Smooth muscle cell (in vitro differentiated cells): Measurements from ENCODE around the gene RAB2B. TPM values are rescaled to one million over a fixed set of nuclear protein-coding genes. Genes with fewer than 3 reads are reported as not detected.

Source experiments
- DNase-seq: peaks from one replicate; lab custom pipeline; 2025; ENCODE audit not compliant: unreplicated experiment; lab: John Stamatoyannopoulos, UW
- H2AFZ ChIP-seq: fragments of 200-600 bp; sonication (generic); 2 replicates; pipeline ENCODE4 v1.6.0; 2016; ENCODE audit warnings: antibody characterized with exemption, low read depth, mild to moderate bottlenecking
- H3F3A ChIP-seq: fragments of 200-600 bp; sonication (generic); 2 replicates; pipeline ENCODE4 v1.6.0; 2017; ENCODE audit warnings: antibody characterized with exemption, low read depth
- H3K27ac ChIP-seq: fragments of 200-600 bp; sonication (generic); 2 replicates; pipeline ENCODE4 v1.5.1; 2016; ENCODE audit warnings: low read depth, mild to moderate bottlenecking
- H3K27me3 ChIP-seq: fragments of 200-600 bp; sonication (generic); 2 replicates; pipeline ENCODE4 v1.6.1; 2016; ENCODE audit warnings: low read depth, mild to moderate bottlenecking
- H3K36me3 ChIP-seq: fragments of 200-600 bp; sonication (generic); 2 replicates; pipeline ENCODE4 v1.5.1; 2016; ENCODE audit warnings: low read depth
- H3K4me1 ChIP-seq: fragments of 200-600 bp; sonication (generic); 2 replicates; pipeline ENCODE4 v1.5.1; 2016; ENCODE audit warnings: low read depth
- H3K4me2 ChIP-seq: fragments of 200-600 bp; sonication (generic); 2 replicates; pipeline ENCODE4 v1.6.0; 2016; ENCODE audit warnings: mild to moderate bottlenecking
- H3K4me3 ChIP-seq: fragments of 200-600 bp; sonication (generic); 2 replicates; pipeline ENCODE4 v1.5.1; 2016; ENCODE audit warnings: mild to moderate bottlenecking
- H3K79me2 ChIP-seq: fragments of 200-600 bp; sonication (generic); 2 replicates; pipeline ENCODE4 v1.6.0; 2016; ENCODE audit warnings: low read depth, mild to moderate bottlenecking
- H3K9ac ChIP-seq: fragments of 200-600 bp; sonication (generic); 2 replicates; pipeline ENCODE4 v1.6.0; 2016; ENCODE audit warnings: low read depth
- H3K9me3 ChIP-seq: fragments of 200-600 bp; sonication (generic); replicated peaks from 2 replicates; pipeline ENCODE4 v1.5.1; 2016; ENCODE audit warnings: low read depth
- H4K20me1 ChIP-seq: fragments of 200-600 bp; sonication (generic); 2 replicates; pipeline ENCODE4 v1.6.0; 2016; ENCODE audit warnings: low read depth
- CTCF ChIP-seq: fragments of 200-600 bp; sonication (generic); IDR thresholded peaks from 2 replicates; pipeline ENCODE4 v1.5.1; 2017; ENCODE audit warnings: borderline replicate concordance, mild to moderate bottlenecking, antibody characterized with exemption; ENCODE audit not compliant: insufficient read depth, poor library complexity, severe bottlenecking
- WGBS: methylation state at CpG from one replicate; pipeline ENCODE4 v1.1.7; 2016; ENCODE audit warnings: low lambda C conversion rate; 5-methylcytosine and 5-hydroxymethylcytosine counted together
- polyA plus RNA-seq: library from polyadenylated mRNA; unstranded; fragments of >200 nt; fragmentation: Nextera tagmentation; extraction: Ambion mirVana; gene quantifications from 2 replicates; pipeline ENCODE4 v1.2.1, GENCODE V29; 2016
- total RNA-seq: library from RNA; depleted of rRNA; stranded (reverse); fragments of >200 nt; gene quantifications from 2 replicates; pipeline ENCODE4 v1.2.3, GENCODE V29; 2014

Gene RAB2B
- total and polyA plus RNA-seq, 2 experiments from 2014 or later = 15.4 to 30.4 TPM

- H4K20me1 ChIP-seq = peaks cover 51% of the 10 kb centered on the region
- H3K9ac ChIP-seq = no peak overlapping the region
- H3K36me3 ChIP-seq = peaks cover 38% of the 10 kb centered on the region
- no peak overlapping the region for H3K27ac ChIP-seq
- no peaks in the 10 kb centered on the region for H3F3A ChIP-seq
- H3K9me3 ChIP-seq = no peaks in the 10 kb centered on the region
- no peak overlapping the region for H2AFZ ChIP-seq
- H3K4me3 ChIP-seq = no peak overlapping the region
- TF ChIP-seq CTCF = no peak
- H3K27me3 ChIP-seq = no peaks in the 10 kb centered on the region
- no peak for DNase-seq
- no peak overlapping the region for H3K4me2 ChIP-seq
- WGBS = 97% methylated on average over 4 of the region's 4 CpGs
- H3K4me1 ChIP-seq = no peaks in the 10 kb centered on the region
- peaks cover 39% of the 10 kb centered on the region for H3K79me2 ChIP-seq
Measured at GRCh38 chr14:21428930-21429329, 47.8 kb downstream of the RAB2B start.

GRCh38 chr14:21426692-21427091 is 50.1 kb downstream of the RAB2B start:
- H2AFZ ChIP-seq = no peak overlapping the region
- H3F3A ChIP-seq = no peaks in the 10 kb centered on the region
- no peak overlapping the region for H3K9ac ChIP-seq
- H3K4me2 ChIP-seq = no peak overlapping the region
- no peak for TF ChIP-seq CTCF
- peaks cover 41% of the 10 kb centered on the region for H4K20me1 ChIP-seq
- H3K4me1 ChIP-seq = no peaks in the 10 kb centered on the region
- no peak overlapping the region for H3K27ac ChIP-seq
- no peaks in the 10 kb centered on the region for H3K27me3 ChIP-seq
- no peak for DNase-seq
- H3K79me2 ChIP-seq = peaks cover 17% of the 10 kb centered on the region
- 100% methylated on average over 1 of the region's 1 CpG for WGBS
- H3K9me3 ChIP-seq = no peaks in the 10 kb centered on the region
- H3K4me3 ChIP-seq = no peak overlapping the region
- H3K36me3 ChIP-seq = peaks cover 39% of the 10 kb centered on the region

- H3K36me3 ChIP-seq = peaks cover 24% of the 10 kb centered on the region
Measured at GRCh38 chr14:21419528-21419927, 57.2 kb downstream of the RAB2B start.

More at GRCh38 chr14:21419528-21419927, 57.2 kb downstream of the RAB2B start:
- H3K9me3 ChIP-seq = no peaks in the 10 kb centered on the region
- no peak overlapping the region for H2AFZ ChIP-seq
- H3K27ac ChIP-seq = no peak overlapping the region
- no peak overlapping the region for H3K4me2 ChIP-seq
- H3K27me3 ChIP-seq = no peaks in the 10 kb centered on the region
- H3F3A ChIP-seq = no peaks in the 10 kb centered on the region
- WGBS = 87% methylated on average over 5 of the region's 5 CpGs
- H3K4me1 ChIP-seq = no peaks in the 10 kb centered on the region
- no peak for DNase-seq
- TF ChIP-seq CTCF = no peak
- no peak overlapping the region for H3K4me3 ChIP-seq
- H3K79me2 ChIP-seq = peaks cover 4% of the 10 kb centered on the region
- no peak overlapping the region for H3K9ac ChIP-seq
- peaks cover 18% of the 10 kb centered on the region for H4K20me1 ChIP-seq
